Articular chondrocyte of knee joint (primary cell): ENCODE measurements around the gene DHRSX. TPM values are rescaled to one million over a fixed set of nuclear protein-coding genes. Genes with fewer than 3 reads are reported as not detected.

ENCODE experiments used
- total RNA-seq: library from RNA; depleted of rRNA; stranded (reverse); fragments of >200 nt; gene quantifications from 2 replicates; pipeline ENCODE4 v1.2.3, GENCODE V29; 2012

The DHRSX gene
- total RNA-seq: 14.9 and 28.6 TPM in 2 replicates

GRCh38 chrX:2500803-2501558, at the start of gene DHRSX, which contains the start of gene ZBED1:
TSS of gene DHRSX (minus strand) at chrX:2500976. CDS start at chrX:2500925, 51 bp downstream.
TSS of gene ZBED1 (minus strand) at chrX:2500976. CDS start at chrX:2490719, 10,257 bp downstream.

Other genes with a start within 250 kb of the DHRSX start
- gene ZBED1, start within 50 bp of the DHRSX start, total RNA-seq: 18.8 and 29.0 TPM in 2 replicates
- 259 and 316 TPM in 2 replicates for gene CD99, start 190.3 kb upstream of the DHRSX start, total RNA-seq